ENCODE results near the gene GRHPR. TPM values are rescaled to one million over a fixed set of nuclear protein-coding genes. Genes with fewer than 3 reads are reported as not detected.
"Not testable (repeated sequence)": the region's sequence is repeated elsewhere in the genome, so short reads cannot be mapped to it uniquely, and the experiment has no call there.

Gene GRHPR
- total RNA-seq, 1 donor from 2014 or later, result 116 TPM

DNA sequence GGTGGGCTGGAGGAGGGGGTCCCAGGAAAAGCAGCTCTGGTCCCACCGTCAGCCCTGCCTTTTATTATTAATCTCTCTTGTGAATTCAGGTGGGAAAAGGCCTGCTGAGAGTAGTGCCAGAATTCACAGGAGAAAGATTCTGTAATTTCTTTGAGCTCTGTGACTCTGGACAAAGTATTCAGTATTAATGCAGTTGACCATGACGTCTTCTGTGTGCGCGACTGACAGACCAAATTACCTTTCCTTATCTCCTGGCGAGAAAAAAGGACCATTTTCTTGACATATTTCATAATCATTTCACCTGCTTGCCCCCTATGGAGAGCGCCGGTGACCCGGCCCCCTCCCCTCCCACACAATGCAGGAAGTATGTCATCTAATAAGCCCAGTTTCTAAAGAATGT is 26.8 kb upstream of the GRHPR start:
- no peak overlapping the region for H3K27ac Mint-ChIP-seq
- H3K4me1 ChIP-seq, result peaks cover 5% of the 10 kb centered on the region
- no peak overlapping the region for H3K4me2 ChIP-seq
- no peaks in the 10 kb centered on the region for H4K20me1 ChIP-seq (ENCODE audit: low read depth)
- no peaks in the 10 kb centered on the region for H3K79me2 ChIP-seq (ENCODE audit: low read depth)
- H3K27me3 ChIP-seq, result no peaks in the 10 kb centered on the region
- H3K9me3 ChIP-seq (ENCODE audit: low read depth), result no peaks in the 10 kb centered on the region
- TF ChIP-seq CTCF (IDR thresholded peaks at IDR 0.05), result no peak
- TF ChIP-seq EZH2phosphoT487 (IDR thresholded peaks at IDR 0.05), result no peak
- no peak for TF ChIP-seq EZH2 (IDR thresholded peaks at IDR 0.05)
- no peak overlapping the region for H3K9ac ChIP-seq
- H3K27ac ChIP-seq, result no peak overlapping the region
- peaks cover 5% of the 10 kb centered on the region for H3K27me3 Mint-ChIP-seq (ENCODE audit: insufficient read depth, low read depth)
- H3F3A ChIP-seq (ENCODE audit: low read depth), result peaks cover 9% of the 10 kb centered on the region
- no peak for DNase-seq (ENCODE audit: low spot score)
- H3K36me3 ChIP-seq, result no peaks in the 10 kb centered on the region
- H3K4me1 Mint-ChIP-seq, result peaks cover 28% of the 10 kb centered on the region
- no peak overlapping the region for H3K4me3 ChIP-seq
- H3K4me3 Mint-ChIP-seq, result no peak overlapping the region
- no peaks in the 10 kb centered on the region for H3K9me3 Mint-ChIP-seq
- no peak overlapping the region for H2AFZ ChIP-seq (replicated peaks)
- H3K36me3 Mint-ChIP-seq, result no peaks in the 10 kb centered on the region

GRCh38 chr9:37397948-37398347 is 24.5 kb upstream of the GRHPR start:
- not testable (repeated sequence) for H3K4me2 ChIP-seq; H3K79me2 ChIP-seq (ENCODE audit: low read depth); DNase-seq (ENCODE audit: low spot score)

DNA sequence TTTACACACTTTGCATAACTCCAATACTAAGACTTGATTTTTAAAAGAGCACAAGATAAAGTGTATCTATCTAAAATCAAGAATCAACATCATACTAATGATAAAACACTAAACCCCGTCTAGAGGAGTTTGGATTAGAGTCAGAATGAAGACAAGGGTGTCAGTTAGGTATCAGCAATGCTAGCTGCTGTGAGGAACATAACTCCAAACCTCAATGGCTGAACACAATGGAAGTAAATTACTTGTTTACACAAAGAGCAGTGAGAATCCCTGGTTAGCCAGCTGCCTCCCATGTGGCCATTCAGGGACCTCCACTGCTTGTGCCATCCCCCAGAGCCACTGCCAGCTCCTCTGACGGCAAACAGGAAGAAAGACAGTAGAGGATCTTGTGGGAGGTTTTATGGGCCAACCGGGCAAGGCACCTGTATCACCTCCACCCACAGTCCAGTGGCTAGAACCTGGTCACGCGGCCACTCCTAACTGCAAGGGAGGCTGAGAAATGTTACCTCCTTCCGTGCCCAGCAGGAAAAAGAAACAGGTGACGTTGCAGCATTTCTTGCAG is 24.0 kb upstream of the GRHPR start:
- Histone ChIP-seq H3K4me1 (no peaks in the 10 kb centered on the region), H3K9ac (no peak overlapping the region), H2AFZ (replicated peaks) (no peak overlapping the region), H3F3A (ENCODE audit: low read depth) (no peaks in the 10 kb centered on the region), H3K79me2 (ENCODE audit: low read depth) (no peaks in the 10 kb centered on the region), H3K9me3 (ENCODE audit: low read depth) (no peaks in the 10 kb centered on the region), H3K4me2 (no peak overlapping the region), H3K27me3 (no peaks in the 10 kb centered on the region), H3K4me3 (no peak overlapping the region), H3K27ac (no peak overlapping the region), H4K20me1 (ENCODE audit: low read depth) (no peaks in the 10 kb centered on the region), H3K36me3 (no peaks in the 10 kb centered on the region)
- Mint-ChIP-seq H3K9me3 (no peaks in the 10 kb centered on the region), H3K27me3 (ENCODE audit: insufficient read depth, low read depth) (peaks cover 7% of the 10 kb centered on the region), H3K4me1 (peaks cover 14% of the 10 kb centered on the region), H3K4me3 (no peak overlapping the region), H3K27ac (no peak overlapping the region), H3K36me3 (no peaks in the 10 kb centered on the region)
- TF ChIP-seq EZH2phosphoT487 (IDR thresholded peaks at IDR 0.05) (no peak), CTCF (IDR thresholded peaks at IDR 0.05) (no peak), EZH2 (IDR thresholded peaks at IDR 0.05) (no peak)
- no peak for DNase-seq (ENCODE audit: low spot score)

More at GRCh38 chr9:37397948-37398347, 24.5 kb upstream of the GRHPR start:
- not testable (repeated sequence) for H3K36me3 ChIP-seq; H3K27ac ChIP-seq; H4K20me1 ChIP-seq (ENCODE audit: low read depth); H3K4me3 ChIP-seq; H3K27me3 Mint-ChIP-seq (ENCODE audit: insufficient read depth, low read depth); H3K4me1 ChIP-seq; H3K27me3 ChIP-seq; H3K9me3 ChIP-seq (ENCODE audit: low read depth); H3K4me3 Mint-ChIP-seq; H3K9ac ChIP-seq; H3F3A ChIP-seq (ENCODE audit: low read depth); H3K27ac Mint-ChIP-seq; H3K36me3 Mint-ChIP-seq; H3K9me3 Mint-ChIP-seq; H2AFZ ChIP-seq (replicated peaks)
- H3K4me1 Mint-ChIP-seq, result peaks cover 14% of the 10 kb centered on the region

GRCh38 chr9:37399336-37399735 is 23.2 kb upstream of the GRHPR start:
- Histone ChIP-seq H3F3A (ENCODE audit: low read depth) (no peaks in the 10 kb centered on the region), H3K79me2 (ENCODE audit: low read depth) (no peaks in the 10 kb centered on the region), H3K27me3 (no peaks in the 10 kb centered on the region), H3K27ac (no peak overlapping the region), H3K9ac (no peak overlapping the region), H3K4me2 (no peak overlapping the region), H3K4me3 (no peak overlapping the region), H3K4me1 (no peaks in the 10 kb centered on the region), H3K9me3 (ENCODE audit: low read depth) (no peaks in the 10 kb centered on the region), H3K36me3 (no peaks in the 10 kb centered on the region), H4K20me1 (ENCODE audit: low read depth) (no peaks in the 10 kb centered on the region), H2AFZ (replicated peaks) (no peak overlapping the region)
- H3K4me1 Mint-ChIP-seq, result peaks cover 14% of the 10 kb centered on the region
- TF ChIP-seq CTCF (IDR thresholded peaks at IDR 0.05) (no peak), EZH2phosphoT487 (IDR thresholded peaks at IDR 0.05) (no peak), EZH2 (IDR thresholded peaks at IDR 0.05) (no peak)
- no peak overlapping the region for H3K27ac Mint-ChIP-seq
- no peaks in the 10 kb centered on the region for H3K36me3 Mint-ChIP-seq
- H3K9me3 Mint-ChIP-seq, result no peaks in the 10 kb centered on the region
- peaks cover 6% of the 10 kb centered on the region for H3K27me3 Mint-ChIP-seq (ENCODE audit: insufficient read depth, low read depth)
- no peak overlapping the region for H3K4me3 Mint-ChIP-seq
- no peak for DNase-seq (ENCODE audit: low spot score)

Data from neural progenitor cell (in vitro differentiated cells).